HL-60 (cell line): Measurements from ENCODE around the gene ARF5.

Source experiments
- DNase-seq, 2 experiments: peaks; one replicate each; pipeline ENCODE4 v3.0.0-alpha.2; 2010 to 2020; ENCODE audit warnings: low read depth in 1 of 2, low spot score in 1 of 2
- H3K27ac ChIP-seq: fragments of 250-450 bp; sonication (Bioruptor Pico); replicated peaks from 2 replicates; pipeline ENCODE4 v1.5.1; 2020; ENCODE audit warnings: mild to moderate bottlenecking, moderate library complexity
- H3K27me3 ChIP-seq: fragments of 250-450 bp; sonication (Bioruptor Pico); 2 replicates; pipeline ENCODE4 v1.5.1; 2021; ENCODE audit warnings: mild to moderate bottlenecking, moderate library complexity; ENCODE audit not compliant: insufficient read depth, poor library complexity, severe bottlenecking
- H3K4me3 ChIP-seq: replicated peaks from 2 replicates; pipeline ENCODE4 v1.5.1; 2011; ENCODE audit warnings: mild to moderate bottlenecking, control low read depth, low read length; ENCODE audit not compliant: insufficient read depth
- CTCF ChIP-seq: IDR thresholded peaks from one replicate; pipeline ENCODE4 v1.5.1; 2011; ENCODE audit warnings: low read length, control low read depth, inconsistent platforms; ENCODE audit not compliant: insufficient read depth
- GABPA ChIP-seq: IDR thresholded peaks from 2 replicates; pipeline ENCODE4 v1.6.1; 2012; ENCODE audit warnings: low read depth
- POLR2AphosphoS5 ChIP-seq: IDR thresholded peaks from 2 replicates; pipeline ENCODE4 v1.6.1; 2012; ENCODE audit warnings: low read depth
- REST ChIP-seq: IDR thresholded peaks from 2 replicates; pipeline ENCODE4 v1.6.1; 2012; ENCODE audit warnings: low read depth; ENCODE audit not compliant: insufficient replicate concordance
- SPI1 ChIP-seq: IDR thresholded peaks from 2 replicates; pipeline ENCODE4 v1.6.1; 2012; ENCODE audit warnings: low read depth, mild to moderate bottlenecking, borderline replicate concordance

ARF5 gene

GRCh38 chr7:127589896-127590295, 1.7 kb downstream of the ARF5 start:
- H3K4me3 ChIP-seq, result no peak overlapping the region
- TF ChIP-seq POLR2AphosphoS5 (no peak), CTCF (no peak), SPI1 (no peak), GABPA (no peak), REST (no peak)
- H3K27ac ChIP-seq, result no peak overlapping the region
- no peaks in the 10 kb centered on the region for H3K27me3 ChIP-seq
- no peak for DNase-seq

GRCh38 chr7:127591189-127591588, 3.0 kb downstream of the ARF5 start:
- Histone ChIP-seq H3K4me3 (no peak overlapping the region), H3K27ac (no peak overlapping the region), H3K27me3 (no peaks in the 10 kb centered on the region)
- no peak for DNase-seq
- TF ChIP-seq POLR2AphosphoS5 (no peak), GABPA (no peak), SPI1 (no peak)

- TF ChIP-seq CTCF (no peak), SPI1 (no peak), GABPA (no peak), REST (no peak), POLR2AphosphoS5 (no peak)
- no peaks in the 10 kb centered on the region for H3K27me3 ChIP-seq
- no peak for DNase-seq
- no peak overlapping the region for H3K27ac ChIP-seq
- no peak overlapping the region for H3K4me3 ChIP-seq
Measured at GRCh38 chr7:127591591-127591990, 3.4 kb downstream of the ARF5 start.

GRCh38 chr7:127592550-127592949, 4.3 kb downstream of the ARF5 start:
- no peak overlapping the region for H3K27ac ChIP-seq
- no peak overlapping the region for H3K4me3 ChIP-seq
- H3K27me3 ChIP-seq, result no peaks in the 10 kb centered on the region
- TF ChIP-seq REST (no peak), SPI1 (no peak), CTCF (no peak), GABPA (no peak), POLR2AphosphoS5 (no peak)
- no peak for DNase-seq
